GM08714 (cell line): Measurements from ENCODE around the gene TSPAN9.

Experiments
- H3K4me3 ChIP-seq: fragments of 200-500 bp; sonication (Bioruptor generic); 2 replicates; pipeline ENCODE4 v1.5.1; 2014; ENCODE audit warnings: mild to moderate bottlenecking, low read length, inconsistent platforms
- ZNF274 ChIP-seq: IDR thresholded peaks from 2 replicates; pipeline ENCODE4 v1.6.1; 2012; ENCODE audit warnings: mild to moderate bottlenecking, low read depth, low read length

TSPAN9 gene

DNA sequence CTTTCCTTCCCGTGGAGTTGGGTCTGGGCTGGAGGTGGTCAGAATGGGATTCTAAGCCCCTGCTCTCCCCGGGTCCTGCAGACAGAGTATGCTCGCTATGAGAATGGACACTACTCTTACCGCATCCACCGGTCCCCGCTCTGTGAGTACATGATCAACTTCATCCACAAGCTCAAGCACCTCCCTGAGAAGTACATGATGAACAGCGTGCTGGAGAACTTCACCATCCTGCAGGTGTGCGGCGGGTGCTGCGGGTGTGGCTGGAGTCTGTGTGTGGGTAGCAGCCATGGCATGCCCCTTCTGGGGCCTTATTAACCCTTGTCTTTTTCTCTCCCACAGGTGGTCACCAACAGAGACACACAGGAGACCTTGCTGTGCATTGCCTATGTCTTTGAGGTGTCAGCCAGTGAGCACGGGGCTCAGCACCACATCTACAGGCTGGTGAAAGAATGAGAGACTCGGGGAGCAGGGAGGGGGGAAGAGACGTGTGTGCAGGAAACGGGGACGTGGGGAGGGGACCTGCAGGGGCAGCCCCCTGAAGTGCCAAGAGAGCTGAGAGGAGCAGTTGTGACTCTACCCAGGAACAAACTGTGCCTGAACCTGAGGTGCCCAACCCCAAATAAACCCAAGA, 37.0 kb upstream of the TSPAN9 start:
- TF ChIP-seq ZNF274 = no peak
- H3K4me3 ChIP-seq = no peak overlapping the region

- TF ChIP-seq ZNF274 = no peak
- no peak overlapping the region for H3K4me3 ChIP-seq
Observed at GRCh38 chr12:3040663-3041544, 36.3 kb upstream of the TSPAN9 start.

GRCh38 chr12:3041558-3042164, 35.5 kb upstream of the TSPAN9 start:
- no peak overlapping the region for H3K4me3 ChIP-seq
- TF ChIP-seq ZNF274 = no peak

DNA sequence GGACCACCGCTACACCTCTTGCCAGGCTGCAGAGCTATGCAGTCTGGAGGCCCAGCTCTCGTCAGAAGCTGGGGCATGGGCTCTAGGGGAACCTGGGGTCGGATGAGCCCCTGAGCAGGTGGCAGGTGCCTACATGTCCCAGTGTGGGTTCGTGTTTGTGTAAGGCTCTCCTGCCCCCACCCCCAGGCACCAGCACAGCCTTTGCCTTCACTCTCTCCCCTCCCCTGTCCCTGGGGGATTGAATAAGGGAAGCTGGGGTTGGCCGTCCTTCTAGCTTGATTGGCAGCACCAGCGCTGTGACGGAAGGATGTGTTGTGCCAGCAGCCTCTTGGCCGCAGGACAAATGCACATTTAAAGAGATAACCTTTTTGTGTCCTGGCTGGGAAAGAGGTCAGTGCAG, 34.8 kb upstream of the TSPAN9 start:
- no peak for TF ChIP-seq ZNF274
- H3K4me3 ChIP-seq = no peak overlapping the region

DNA sequence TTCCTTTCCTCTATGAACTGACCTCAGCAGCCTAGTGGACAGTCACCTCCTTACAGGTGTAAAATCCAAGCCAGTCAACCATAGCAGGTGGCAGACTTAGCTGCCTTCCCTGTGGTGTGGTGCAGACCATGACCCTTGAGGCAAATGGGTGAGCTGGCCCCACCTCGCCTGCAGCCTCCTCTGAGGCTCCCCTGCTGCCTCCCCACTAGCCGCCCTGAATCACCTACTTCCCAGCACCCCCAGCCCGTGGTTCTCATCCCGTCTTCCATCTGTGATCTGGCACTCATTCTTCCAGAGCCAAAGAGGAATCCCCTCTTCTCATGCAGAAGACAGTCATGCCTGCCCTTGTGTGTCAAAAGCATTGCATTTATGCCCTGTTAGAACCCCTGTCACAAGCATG, 34.4 kb upstream of the TSPAN9 start:
- TF ChIP-seq ZNF274 = no peak
- H3K4me3 ChIP-seq = no peak overlapping the region

- no peak for TF ChIP-seq ZNF274
- no peak overlapping the region for H3K4me3 ChIP-seq
Observed at GRCh38 chr12:3043406-3043805, 33.8 kb upstream of the TSPAN9 start.

- H3K4me3 ChIP-seq = no peak overlapping the region
- no peak for TF ChIP-seq ZNF274
Observed at GRCh38 chr12:3044141-3044630, 33.0 kb upstream of the TSPAN9 start.

DNA sequence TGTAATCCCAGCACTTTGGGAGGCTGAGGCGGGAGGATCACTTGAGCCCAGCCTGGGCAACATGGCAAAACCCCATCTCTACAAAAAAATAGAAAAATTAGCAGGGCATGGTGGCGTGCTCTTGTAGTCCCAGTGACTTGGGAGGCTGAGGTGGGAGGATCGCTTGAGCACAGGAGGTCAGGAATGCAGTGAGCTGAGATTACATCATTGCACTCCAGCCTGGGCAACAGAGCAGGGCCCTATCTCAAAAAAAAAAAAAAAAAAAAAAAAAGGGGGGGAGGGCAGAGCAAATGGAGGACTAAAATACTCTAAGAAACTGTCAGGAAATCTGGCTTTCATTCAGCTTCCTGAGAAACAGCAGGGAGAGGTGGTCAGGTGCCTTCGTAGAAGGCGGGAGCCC, 31.7 kb upstream of the TSPAN9 start:
- no peak for TF ChIP-seq ZNF274
- H3K4me3 ChIP-seq = no peak overlapping the region

- no peak overlapping the region for H3K4me3 ChIP-seq
- TF ChIP-seq ZNF274 = no peak
Observed at GRCh38 chr12:3045989-3046388, 31.2 kb upstream of the TSPAN9 start.

GRCh38 chr12:3046441-3047200, 30.6 kb upstream of the TSPAN9 start:
- no peak for TF ChIP-seq ZNF274
- no peak overlapping the region for H3K4me3 ChIP-seq

- no peak for TF ChIP-seq ZNF274
Observed at GRCh38 chr12:3047961-3048360, 29.2 kb upstream of the TSPAN9 start.

DNA sequence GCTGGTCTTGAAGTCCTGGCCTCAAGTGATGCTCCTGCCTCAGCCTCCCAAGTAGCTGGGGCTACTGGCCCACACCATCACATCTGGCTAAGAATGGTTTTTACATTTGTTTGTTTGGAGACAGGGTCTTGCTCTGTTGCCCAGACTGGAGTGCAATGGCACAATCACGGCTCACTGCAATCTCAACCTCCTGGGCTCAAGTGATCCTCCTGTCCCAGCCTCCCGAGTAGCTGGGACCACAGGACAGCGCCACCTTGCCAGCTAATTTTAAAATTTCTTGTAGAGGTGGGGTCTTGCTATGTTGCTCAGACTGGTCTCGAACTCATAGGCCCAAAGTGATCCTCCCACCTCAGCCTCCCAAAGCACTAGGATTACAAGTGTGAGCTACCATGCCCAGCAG, 28.6 kb upstream of the TSPAN9 start:
- no peak overlapping the region for H3K4me3 ChIP-seq
- TF ChIP-seq ZNF274 = no peak

More at GRCh38 chr12:3047961-3048360, 29.2 kb upstream of the TSPAN9 start:
- H3K4me3 ChIP-seq = no peak overlapping the region

GRCh38 chr12:3049176-3049575, 28.0 kb upstream of the TSPAN9 start:
- H3K4me3 ChIP-seq = no peak overlapping the region
- TF ChIP-seq ZNF274 = no peak

GRCh38 chr12:3049611-3050249, 27.4 kb upstream of the TSPAN9 start:
- TF ChIP-seq ZNF274 = no peak
- H3K4me3 ChIP-seq = no peak overlapping the region

GRCh38 chr12:3054374-3054773, 22.8 kb upstream of the TSPAN9 start:
- TF ChIP-seq ZNF274 = no peak
- no peak overlapping the region for H3K4me3 ChIP-seq
